KMS-11 (cell line): Measurements from ENCODE around the gene PRR14.
"Not testable (repeated sequence)": the region's sequence is repeated elsewhere in the genome, so short reads cannot be mapped to it uniquely, and the experiment has no call there.

Experiments
- H2AFZ ChIP-seq: fragments of 200-600 bp; sonication (generic); 2 replicates; pipeline ENCODE4 v1.6.1; 2016; ENCODE audit warnings: antibody characterized with exemption, mixed run types, low read depth
- H3K27ac ChIP-seq: fragments of 200-600 bp; sonication (generic); 2 replicates; pipeline ENCODE4 v1.6.1; 2016; ENCODE audit warnings: mild to moderate bottlenecking, mixed run types
- H3K27me3 ChIP-seq: fragments of 200-600 bp; sonication (generic); 2 replicates; pipeline ENCODE4 v1.6.1; 2017; ENCODE audit warnings: mild to moderate bottlenecking, low read depth, mixed run types, moderate library complexity; ENCODE audit not compliant: insufficient read depth
- H3K36me3 ChIP-seq: fragments of 200-600 bp; sonication (generic); 2 replicates; pipeline ENCODE4 v1.6.1; 2017; ENCODE audit warnings: mild to moderate bottlenecking, mixed run types; ENCODE audit not compliant: insufficient read depth
- H3K4me1 ChIP-seq: fragments of 200-600 bp; sonication (generic); 2 replicates; pipeline ENCODE4 v1.6.1; 2016; ENCODE audit warnings: mild to moderate bottlenecking, low read depth, mixed run types; ENCODE audit not compliant: poor library complexity, severe bottlenecking
- H3K4me2 ChIP-seq: fragments of 200-600 bp; sonication (generic); 2 replicates; pipeline ENCODE4 v1.7.0; 2016; ENCODE audit warnings: mild to moderate bottlenecking, mixed run types
- H3K4me3 ChIP-seq: fragments of 200-600 bp; sonication (generic); IDR thresholded peaks from 2 replicates; pipeline ENCODE4 v1.6.1; 2017; ENCODE audit warnings: low read depth, low read length, mixed read lengths; ENCODE audit not compliant: insufficient read depth
- H3K79me2 ChIP-seq: fragments of 200-600 bp; sonication (generic); 2 replicates; pipeline ENCODE4 v1.6.1; 2016; ENCODE audit warnings: low read depth, mixed run types; ENCODE audit not compliant: insufficient read depth
- H3K9ac ChIP-seq: fragments of 200-600 bp; sonication (generic); 2 replicates; pipeline ENCODE4 v1.6.1; 2016; ENCODE audit warnings: mild to moderate bottlenecking, mixed run types
- H4K20me1 ChIP-seq: fragments of 200-600 bp; sonication (generic); 2 replicates; pipeline ENCODE4 v1.6.1; 2016; ENCODE audit warnings: mild to moderate bottlenecking, mixed run types; ENCODE audit not compliant: insufficient read depth
- TF ChIP-seq, protein P1 (sequence below): fragments of 200-600 bp; sonication (generic); conservative IDR thresholded peaks from 2 replicates; pipeline ENCODE4 v1.6.1; 2017; ENCODE audit warnings: low read depth, mild to moderate bottlenecking, antibody characterized with exemption, low read length, moderate library complexity, mixed read lengths

The PRR14 gene

DNA sequence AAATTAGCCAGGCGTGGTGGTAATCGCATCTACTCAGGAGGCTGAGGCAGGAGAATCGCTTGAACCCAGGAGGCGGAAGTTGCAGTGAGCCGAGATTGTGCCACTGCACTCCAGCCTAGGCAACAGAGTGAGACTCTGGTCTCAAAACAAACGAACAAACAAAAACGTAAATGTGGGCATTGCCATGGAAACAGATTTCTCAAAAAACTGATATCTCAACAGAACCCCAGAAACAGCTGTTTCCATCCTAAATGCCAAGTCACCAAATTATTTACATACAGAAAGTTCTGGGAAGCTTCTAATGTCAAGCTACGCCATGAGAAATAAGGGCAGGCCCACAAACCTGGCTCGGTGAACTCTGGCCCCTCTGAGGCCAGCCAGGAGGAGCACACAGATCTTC lies 24.5 kb upstream of the PRR14 start:
- no peak overlapping the region for H3K4me3 ChIP-seq
- TF ChIP-seq, protein P1, sequence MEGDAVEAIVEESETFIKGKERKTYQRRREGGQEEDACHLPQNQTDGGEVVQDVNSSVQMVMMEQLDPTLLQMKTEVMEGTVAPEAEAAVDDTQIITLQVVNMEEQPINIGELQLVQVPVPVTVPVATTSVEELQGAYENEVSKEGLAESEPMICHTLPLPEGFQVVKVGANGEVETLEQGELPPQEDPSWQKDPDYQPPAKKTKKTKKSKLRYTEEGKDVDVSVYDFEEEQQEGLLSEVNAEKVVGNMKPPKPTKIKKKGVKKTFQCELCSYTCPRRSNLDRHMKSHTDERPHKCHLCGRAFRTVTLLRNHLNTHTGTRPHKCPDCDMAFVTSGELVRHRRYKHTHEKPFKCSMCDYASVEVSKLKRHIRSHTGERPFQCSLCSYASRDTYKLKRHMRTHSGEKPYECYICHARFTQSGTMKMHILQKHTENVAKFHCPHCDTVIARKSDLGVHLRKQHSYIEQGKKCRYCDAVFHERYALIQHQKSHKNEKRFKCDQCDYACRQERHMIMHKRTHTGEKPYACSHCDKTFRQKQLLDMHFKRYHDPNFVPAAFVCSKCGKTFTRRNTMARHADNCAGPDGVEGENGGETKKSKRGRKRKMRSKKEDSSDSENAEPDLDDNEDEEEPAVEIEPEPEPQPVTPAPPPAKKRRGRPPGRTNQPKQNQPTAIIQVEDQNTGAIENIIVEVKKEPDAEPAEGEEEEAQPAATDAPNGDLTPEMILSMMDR: no peak
- H3K79me2 ChIP-seq: no peaks in the 10 kb centered on the region
- no peak overlapping the region for H3K9ac ChIP-seq
- no peaks in the 10 kb centered on the region for H3K4me1 ChIP-seq
- H3K27ac ChIP-seq: no peak overlapping the region
- no peak overlapping the region for H3K4me2 ChIP-seq
- H2AFZ ChIP-seq: no peak overlapping the region
- H3K36me3 ChIP-seq: no peaks in the 10 kb centered on the region
- H4K20me1 ChIP-seq: no peaks in the 10 kb centered on the region
- H3K27me3 ChIP-seq: no peaks in the 10 kb centered on the region

DNA sequence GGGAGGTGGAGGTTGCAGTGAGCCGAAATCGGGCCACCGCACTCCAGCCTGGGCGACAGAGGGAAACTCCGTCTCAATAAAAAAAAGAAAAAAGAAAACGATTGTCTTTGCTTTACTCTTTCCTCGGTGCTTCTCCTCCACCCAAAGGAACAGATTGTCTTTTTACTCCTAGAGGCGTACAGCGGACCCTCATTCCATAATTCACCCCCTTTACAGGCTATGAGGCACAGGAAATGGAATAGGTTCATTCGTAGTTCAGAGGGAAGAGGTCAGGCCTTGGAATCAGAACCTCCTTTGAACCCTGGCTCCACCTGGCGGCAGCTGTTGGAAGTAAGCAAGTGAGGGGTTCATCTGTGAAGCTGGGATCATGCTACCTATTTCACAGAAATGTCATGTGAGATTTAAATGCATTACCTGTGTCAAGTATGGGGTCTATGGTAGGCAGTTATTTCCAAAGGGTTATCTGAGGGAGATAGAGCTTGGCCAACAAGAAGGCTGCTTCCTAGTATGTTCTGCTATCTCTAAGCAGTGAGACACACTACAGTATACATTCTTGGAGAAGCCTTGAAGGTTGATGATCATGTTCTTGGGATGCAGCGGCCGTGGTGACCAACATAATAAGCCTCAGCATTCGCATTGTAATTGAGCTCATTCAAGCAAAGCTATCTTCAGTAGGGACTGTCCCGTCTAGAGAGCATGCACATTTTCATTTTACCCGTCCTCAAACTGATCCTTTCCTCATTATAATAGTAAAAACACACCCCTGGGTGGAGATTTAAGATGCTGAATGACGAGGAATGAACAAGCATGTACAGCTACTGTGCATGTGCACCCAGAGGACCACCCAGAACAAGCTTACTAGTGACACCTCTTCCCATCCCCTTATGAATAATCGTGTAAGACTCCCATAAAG lies 21.9 kb upstream of the PRR14 start:
- Histone ChIP-seq H2AFZ (peak overlapping the region; percentile 53), H3K9ac (no peak overlapping the region), H3K27me3 (no peaks in the 10 kb centered on the region), H3K4me1 (no peaks in the 10 kb centered on the region), H3K4me3 (no peak overlapping the region), H3K36me3 (no peaks in the 10 kb centered on the region), H3K27ac (no peak overlapping the region), H3K4me2 (peak overlapping the region; percentile 12; the same call in 1 of the 2 replicates), H4K20me1 (no peaks in the 10 kb centered on the region), H3K79me2 (no peaks in the 10 kb centered on the region)
- TF ChIP-seq, protein P1: peak; percentile 96

DNA sequence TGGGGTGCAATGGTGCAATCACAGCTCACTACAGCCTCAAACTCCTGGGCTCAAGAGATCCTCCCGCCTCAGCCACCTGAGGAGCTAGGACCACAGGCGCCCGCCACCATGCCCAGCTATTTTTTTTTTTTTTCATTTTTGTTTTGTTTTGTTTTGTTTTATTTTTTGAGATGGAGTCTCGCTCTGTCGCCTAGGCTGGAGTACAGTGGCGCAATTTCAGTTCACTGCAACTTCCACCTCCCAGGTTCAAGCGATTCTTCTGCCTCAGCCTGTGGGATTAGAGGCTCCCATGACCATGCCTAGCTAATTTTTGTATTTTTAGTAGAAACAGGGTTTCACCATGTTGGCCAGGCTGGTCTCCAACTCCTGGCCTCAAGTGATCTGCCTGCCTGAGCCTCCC lies 18.3 kb upstream of the PRR14 start:
- not testable (repeated sequence) for H3K4me2 ChIP-seq, H3K4me3 ChIP-seq, H3K79me2 ChIP-seq, H3K27ac ChIP-seq, H2AFZ ChIP-seq, H3K27me3 ChIP-seq, H3K36me3 ChIP-seq, H4K20me1 ChIP-seq, H3K9ac ChIP-seq
- H3K4me1 ChIP-seq: peaks cover 11% of the 10 kb centered on the region

DNA sequence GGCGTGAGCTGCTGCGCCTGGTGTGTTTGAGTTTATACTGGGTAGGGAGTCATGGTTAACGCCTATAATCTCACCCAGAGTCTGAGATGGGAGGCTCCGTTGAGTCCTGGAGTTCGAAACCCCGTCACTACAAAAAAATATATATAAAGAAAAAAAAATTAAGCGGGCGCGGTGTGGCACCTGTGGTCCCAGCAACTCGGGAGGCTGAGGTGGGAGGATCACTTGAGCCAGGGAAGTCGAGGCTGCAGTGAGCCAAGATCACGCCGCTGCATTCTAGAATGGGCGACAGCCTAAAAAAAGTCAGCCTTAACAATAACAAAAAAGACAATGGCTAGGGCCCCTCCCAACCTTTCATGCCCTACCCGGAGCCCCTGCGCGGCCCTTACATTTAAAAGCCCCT lies 17.2 kb upstream of the PRR14 start:
- Histone ChIP-seq H3K79me2 (no peaks in the 10 kb centered on the region), H3K4me3 (no peak overlapping the region), H3K27me3 (no peaks in the 10 kb centered on the region), H3K9ac (peak overlapping the region; percentile 89), H3K4me1 (peaks cover 16% of the 10 kb centered on the region), H4K20me1 (no peaks in the 10 kb centered on the region), H2AFZ (peak overlapping the region; percentile 68), H3K36me3 (no peaks in the 10 kb centered on the region), H3K27ac (peak overlapping the region; percentile 84), H3K4me2 (peak overlapping the region; percentile 59)
- TF ChIP-seq, protein P1: no peak

DNA sequence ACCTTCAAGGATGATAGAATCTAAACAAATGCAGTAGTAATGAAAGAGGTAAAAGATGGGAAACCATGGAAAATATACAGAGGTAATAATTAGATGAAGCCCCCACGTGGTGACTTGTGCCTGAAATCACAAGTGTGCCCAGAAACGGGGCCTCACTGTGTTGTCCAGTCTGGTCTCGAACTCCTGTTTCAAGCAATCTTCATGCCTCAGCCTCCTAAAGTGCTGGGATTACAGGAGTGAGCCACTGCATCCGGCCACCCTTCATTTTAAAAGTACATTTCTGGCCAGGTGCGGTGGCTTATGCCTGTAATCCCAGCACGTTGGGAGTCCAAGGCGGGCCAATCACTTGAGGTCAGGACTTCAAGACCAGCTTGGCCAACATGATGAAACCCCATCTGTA lies 14.2 kb upstream of the PRR14 start:
- TF ChIP-seq, protein P1: no peak

DNA sequence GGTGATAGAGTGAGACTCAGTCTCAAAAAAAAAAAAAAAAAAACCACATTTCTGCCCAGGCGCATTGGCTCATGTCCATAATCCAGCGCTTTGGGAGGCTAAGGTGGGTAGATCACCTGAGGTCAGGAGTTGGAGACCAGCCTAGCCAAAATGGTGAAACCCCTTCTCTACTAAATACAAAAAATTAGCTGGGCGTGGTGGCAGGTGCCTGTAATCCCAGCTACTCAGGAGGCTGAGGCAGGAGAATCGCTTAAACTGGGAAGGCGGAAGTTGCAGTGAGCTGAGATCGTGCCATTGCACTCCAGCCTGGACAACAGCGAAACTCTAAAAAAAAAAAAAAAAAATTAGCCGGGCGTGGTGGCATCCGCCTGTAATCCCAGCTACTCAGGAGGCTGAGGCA lies 13.6 kb upstream of the PRR14 start:
- not testable (repeated sequence) for H2AFZ ChIP-seq, H3K27ac ChIP-seq, H3K79me2 ChIP-seq, H3K9ac ChIP-seq, H3K4me3 ChIP-seq, H3K36me3 ChIP-seq, H3K27me3 ChIP-seq, H3K4me2 ChIP-seq, H4K20me1 ChIP-seq
- H3K4me1 ChIP-seq: peaks cover 16% of the 10 kb centered on the region

More for the DNA sequence above, 14.2 kb upstream of the PRR14 start:
- Histone ChIP-seq H3K36me3 (no peaks in the 10 kb centered on the region), H3K9ac (no peak overlapping the region), H3K4me3 (no peak overlapping the region), H3K27me3 (no peaks in the 10 kb centered on the region), H4K20me1 (no peaks in the 10 kb centered on the region), H3K4me2 (no peak overlapping the region), H3K4me1 (peaks cover 16% of the 10 kb centered on the region), H3K79me2 (no peaks in the 10 kb centered on the region), H3K27ac (no peak overlapping the region), H2AFZ (no peak overlapping the region)
